ENCODE measurements around the gene AKAP13.
"Not testable (repeated sequence)": the region's sequence is repeated elsewhere in the genome, so short reads cannot be mapped to it uniquely, and the experiment has no call there.

DNA sequence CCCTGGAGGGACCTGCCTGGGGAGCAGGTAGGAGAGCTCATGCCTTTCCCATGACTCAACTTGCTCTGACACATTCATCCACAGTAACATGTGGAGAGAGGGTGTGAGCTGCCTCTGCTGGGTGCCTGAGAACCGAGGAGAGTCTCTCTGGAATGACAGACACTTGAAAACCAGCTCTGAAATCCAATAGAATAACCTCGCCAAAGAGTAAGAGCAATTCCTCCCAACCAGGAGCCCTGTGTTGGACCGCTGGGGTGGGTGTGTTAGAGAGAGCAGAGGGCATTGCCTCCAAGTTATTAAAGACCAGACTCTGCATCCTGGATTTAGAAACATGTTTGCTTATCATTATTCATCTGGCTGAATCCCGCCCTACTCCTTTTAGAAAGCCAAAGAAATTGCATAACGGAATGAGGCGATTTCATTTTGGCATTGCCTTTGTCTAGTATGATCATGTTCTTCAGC is 35.7 kb upstream of the AKAP13 start:
- TF ChIP-seq, protein P1, sequence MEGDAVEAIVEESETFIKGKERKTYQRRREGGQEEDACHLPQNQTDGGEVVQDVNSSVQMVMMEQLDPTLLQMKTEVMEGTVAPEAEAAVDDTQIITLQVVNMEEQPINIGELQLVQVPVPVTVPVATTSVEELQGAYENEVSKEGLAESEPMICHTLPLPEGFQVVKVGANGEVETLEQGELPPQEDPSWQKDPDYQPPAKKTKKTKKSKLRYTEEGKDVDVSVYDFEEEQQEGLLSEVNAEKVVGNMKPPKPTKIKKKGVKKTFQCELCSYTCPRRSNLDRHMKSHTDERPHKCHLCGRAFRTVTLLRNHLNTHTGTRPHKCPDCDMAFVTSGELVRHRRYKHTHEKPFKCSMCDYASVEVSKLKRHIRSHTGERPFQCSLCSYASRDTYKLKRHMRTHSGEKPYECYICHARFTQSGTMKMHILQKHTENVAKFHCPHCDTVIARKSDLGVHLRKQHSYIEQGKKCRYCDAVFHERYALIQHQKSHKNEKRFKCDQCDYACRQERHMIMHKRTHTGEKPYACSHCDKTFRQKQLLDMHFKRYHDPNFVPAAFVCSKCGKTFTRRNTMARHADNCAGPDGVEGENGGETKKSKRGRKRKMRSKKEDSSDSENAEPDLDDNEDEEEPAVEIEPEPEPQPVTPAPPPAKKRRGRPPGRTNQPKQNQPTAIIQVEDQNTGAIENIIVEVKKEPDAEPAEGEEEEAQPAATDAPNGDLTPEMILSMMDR (IDR thresholded peaks at IDR 0.05): not testable (repeated sequence)
- not testable (repeated sequence) for TF ChIP-seq EZH2 (IDR thresholded peaks at IDR 0.05)

All from neural progenitor cell (in vitro differentiated cells).